Mesangial cell (primary cell): ENCODE data around the gene MED27. TPM values are rescaled to one million over a fixed set of nuclear protein-coding genes. Genes with fewer than 3 reads are reported as not detected.

Experiments used
- total RNA-seq: library from RNA; depleted of rRNA; stranded (reverse); fragments of >200 nt; gene quantifications from 2 replicates; pipeline ENCODE4 v1.2.3, GENCODE V29; 2015

The MED27 gene
- total RNA-seq = 26.4 and 48.2 TPM in 2 replicates

GRCh38 chr9:132079391-132080091 is at the start of gene MED27:
Gene MED27, minus strand, starts transcription at chr9:132079867. Its CDS starts 23 bp downstream, at chr9:132079844.

Other genes starting within 250 kb of the MED27 start
- under 0.01 and 1.1 TPM in 2 replicates for gene NTNG2, start 82.2 kb upstream of the MED27 start, total RNA-seq